Natural killer cell (primary cell): ENCODE measurements around the gene GALNT2. TPM values are rescaled to one million over a fixed set of nuclear protein-coding genes. Genes with fewer than 3 reads are reported as not detected.

Experiments used
- ATAC-seq, 3 donors: fragments of 150-1000 bp in 2 of 3; fragments of 200-7000 bp in 1 of 3; cut with Tn5 transposase; 1 replicate in 1 of 3; 2 replicates in 2 of 3; pipeline ENCODE4 v1.10.0; 2021; ENCODE audit warnings: mild to moderate bottlenecking in 2 of 3, moderate library complexity in 2 of 3
- DNase-seq, 2 donors: peaks; one replicate each; pipeline versions ENCODE4 v3.0.0 to v3.0.0-alpha.2; 2013 to 2021; ENCODE audit warnings: mixed read lengths in 1 of 2
- H3K27ac ChIP-seq: one replicate; pipeline ENCODE4 v1.5.1; 2013; ENCODE audit warnings: mild to moderate bottlenecking, low read length
- H3K27me3 ChIP-seq: one replicate; pipeline ENCODE4 v1.6.1; 2013; ENCODE audit warnings: low read length; ENCODE audit not compliant: control insufficient read depth, insufficient read depth
- H3K36me3 ChIP-seq: one replicate; pipeline ENCODE4 v1.6.1; 2013; ENCODE audit warnings: low read length; ENCODE audit not compliant: control insufficient read depth, insufficient read depth
- H3K4me1 ChIP-seq: one replicate; pipeline ENCODE4 v1.6.1; 2013; ENCODE audit warnings: low read length; ENCODE audit not compliant: control insufficient read depth, insufficient read depth
- H3K4me3 ChIP-seq: one replicate; pipeline ENCODE4 v1.5.1; 2013; ENCODE audit warnings: low read length
- H3K9me3 ChIP-seq: one replicate; pipeline ENCODE4 v1.6.1; 2013; ENCODE audit warnings: low read length; ENCODE audit not compliant: control insufficient read depth, insufficient read depth
- H3K27ac Mint-ChIP-seq, 2 donors: one replicate each; pipeline ENCODE4 v1.8.0; 2022; ENCODE audit warnings: mild to moderate bottlenecking in 2 of 2, mixed read lengths in 2 of 2, moderate library complexity in 1 of 2
- H3K27me3 Mint-ChIP-seq, 2 donors: one replicate each; pipeline ENCODE4 v1.8.0; 2022; ENCODE audit warnings: low read depth in 2 of 2, mixed read lengths in 2 of 2
- H3K36me3 Mint-ChIP-seq: one replicate; pipeline ENCODE4 v1.8.0; 2022; ENCODE audit warnings: mixed read lengths
- H3K4me1 Mint-ChIP-seq, 2 donors: one replicate each; pipeline ENCODE4 v1.8.0; 2022; ENCODE audit warnings: mixed read lengths in 2 of 2
- H3K4me3 Mint-ChIP-seq: one replicate; pipeline ENCODE4 v1.8.0; 2022; ENCODE audit warnings: mild to moderate bottlenecking, moderate library complexity, mixed read lengths
- H3K9me3 Mint-ChIP-seq, 2 donors: one replicate each; pipeline ENCODE4 v1.8.0; 2022; ENCODE audit warnings: mixed read lengths in 2 of 2
- CTCF ChIP-seq: fragments of 200-600 bp; IDR thresholded peaks from one replicate; pipeline ENCODE4 v1.8.0; 2022; ENCODE audit warnings: antibody characterized with exemption
- WGBS: methylation state at CpG from one replicate; pipeline ENCODE4 v1.1.7; 2013; ENCODE audit warnings: missing lambda C conversion rate; ENCODE audit not compliant: insufficient coverage; 5-methylcytosine and 5-hydroxymethylcytosine counted together
- intact Hi-C: fragments of 100-400 bp; cut with micrococcal nuclease; formaldehyde crosslinking; loops from one replicate; pipeline ENCODE4 v1.14.2; 2022
- total RNA-seq, 4 donors: library from RNA; stranded (reverse); fragments of 120-200 nt in 1 of 4; gene quantifications; one replicate each; pipeline versions ENCODE4 v1.2.3 to v1.2.4, GENCODE V29; 2013 to 2022

The GALNT2 gene
- total RNA-seq, 3 donors from 2014 or later (not counting 1 experiment from before 2014, with no cell fraction given): 31.2 to 53.6 (median 47.3) TPM

GRCh38 chr1:230120289-230120920, 53.4 kb downstream of the GALNT2 start:
- DNase-seq: no peak
- Histone ChIP-seq H3K36me3 (no peaks in the 10 kb centered on the region), H3K4me3 (no peak overlapping the region), H3K4me1 (peaks cover 23% of the 10 kb centered on the region), H3K27ac (no peak overlapping the region), H3K9me3 (no peaks in the 10 kb centered on the region), H3K27me3 (no peaks in the 10 kb centered on the region)
- TF ChIP-seq CTCF: no peak
- no peak for ATAC-seq
- Mint-ChIP-seq H3K27ac (no peak overlapping the region), H3K4me1 (peaks cover 65 to 76% of the 10 kb centered on the region in 2 donors), H3K36me3 (no peaks in the 10 kb centered on the region), H3K4me3 (no peak overlapping the region), H3K27me3 (no peaks in the 10 kb centered on the region), H3K9me3 (no peaks in the 10 kb centered on the region)
- 96% methylated on average over 14 of the region's 14 CpGs for WGBS
- intact Hi-C loops: loop anchor here (5.0 kb wide), 1 partner anchor 53 kb away; the partner anchor contains the start of gene GALNT2

GRCh38 chr1:230120921-230121381, 53.9 kb downstream of the GALNT2 start:
- no peaks in the 10 kb centered on the region for H3K36me3 ChIP-seq
- Mint-ChIP-seq H3K4me3 (no peak overlapping the region), H3K27ac (peak overlapping the region in 1 of 2 donors; percentile 73), H3K36me3 (no peaks in the 10 kb centered on the region), H3K27me3 (no peaks in the 10 kb centered on the region), H3K9me3 (no peaks in the 10 kb centered on the region), H3K4me1 (peaks cover 71 to 77% of the 10 kb centered on the region in 2 donors)
- H3K4me1 ChIP-seq: peaks cover 28% of the 10 kb centered on the region
- intact Hi-C loops: loop anchor here (5.0 kb wide), 1 partner anchor 54 kb away; the partner anchor contains the start of gene GALNT2
- 90% methylated on average over 9 of the region's 9 CpGs for WGBS
- H3K27me3 ChIP-seq: no peaks in the 10 kb centered on the region
- no peak for ATAC-seq
- peak; percentile 53 for TF ChIP-seq CTCF
- peak in 1 of 2 donors; percentile 37 for DNase-seq
- no peak overlapping the region for H3K27ac ChIP-seq
- no peak overlapping the region for H3K4me3 ChIP-seq
- no peaks in the 10 kb centered on the region for H3K9me3 ChIP-seq

- no peaks in the 10 kb centered on the region for H3K9me3 ChIP-seq
- intact Hi-C loops: loop anchor here (5.0 kb wide), 1 partner anchor 55 kb away; the partner anchor contains the start of gene GALNT2
- peaks cover 38% of the 10 kb centered on the region for H3K4me1 ChIP-seq
- Mint-ChIP-seq H3K9me3 (no peaks in the 10 kb centered on the region), H3K27ac (peak overlapping the region in 1 of 2 donors; percentile 80), H3K36me3 (no peaks in the 10 kb centered on the region), H3K4me3 (no peak overlapping the region), H3K4me1 (peaks cover 81 to 86% of the 10 kb centered on the region in 2 donors), H3K27me3 (no peaks in the 10 kb centered on the region)
- ATAC-seq (no peak), DNase-seq (no peak)
- no peaks in the 10 kb centered on the region for H3K27me3 ChIP-seq
- no peak overlapping the region for H3K4me3 ChIP-seq
- TF ChIP-seq CTCF: no peak
- WGBS: 98% methylated on average over 4 of the region's 4 CpGs
- no peaks in the 10 kb centered on the region for H3K36me3 ChIP-seq
- no peak overlapping the region for H3K27ac ChIP-seq
Measured at GRCh38 chr1:230121950-230122349, 54.9 kb downstream of the GALNT2 start.
